Brain microvascular endothelial cell (primary cell): ENCODE results near the gene POLR3K.
"Not testable (repeated sequence)": the region's sequence is repeated elsewhere in the genome, so short reads cannot be mapped to it uniquely, and the experiment has no call there.

Source experiments
- DNase-seq: peaks from one replicate; pipeline ENCODE4 v3.0.0-alpha.2; 2020
- H3K27ac ChIP-seq: fragments of 250-450 bp; sonication (Bioruptor Pico); 2 replicates; pipeline ENCODE4 v1.5.1; 2020; ENCODE audit warnings: mild to moderate bottlenecking, moderate library complexity
- H3K27me3 ChIP-seq: fragments of 250-450 bp; sonication (Bioruptor Pico); replicated peaks from 2 replicates; pipeline ENCODE4 v1.5.1; 2020; ENCODE audit warnings: mild to moderate bottlenecking
- H3K36me3 ChIP-seq: fragments of 250-450 bp; sonication (Bioruptor Pico); replicated peaks from 2 replicates; pipeline ENCODE4 v1.5.1; 2020; ENCODE audit warnings: mild to moderate bottlenecking
- H3K4me3 ChIP-seq: 2 replicates; pipeline ENCODE4 v1.5.1; 2011; ENCODE audit warnings: low read depth, mild to moderate bottlenecking, control low read depth, low read length, moderate library complexity
- CTCF ChIP-seq: IDR thresholded peaks from 2 replicates; pipeline ENCODE4 v1.5.1; 2011; ENCODE audit warnings: low read depth, mild to moderate bottlenecking, moderate library complexity, low read length, control low read depth, inconsistent platforms; ENCODE audit errors: missing control alignments
- in situ Hi-C: cut with HindIII; loops from 2 replicates; pipeline ENCODE4 v1.10.0; 2017; ENCODE audit warnings: low sequenced_read_pairs, low pct_ligation_motif_present

Gene POLR3K

DNA sequence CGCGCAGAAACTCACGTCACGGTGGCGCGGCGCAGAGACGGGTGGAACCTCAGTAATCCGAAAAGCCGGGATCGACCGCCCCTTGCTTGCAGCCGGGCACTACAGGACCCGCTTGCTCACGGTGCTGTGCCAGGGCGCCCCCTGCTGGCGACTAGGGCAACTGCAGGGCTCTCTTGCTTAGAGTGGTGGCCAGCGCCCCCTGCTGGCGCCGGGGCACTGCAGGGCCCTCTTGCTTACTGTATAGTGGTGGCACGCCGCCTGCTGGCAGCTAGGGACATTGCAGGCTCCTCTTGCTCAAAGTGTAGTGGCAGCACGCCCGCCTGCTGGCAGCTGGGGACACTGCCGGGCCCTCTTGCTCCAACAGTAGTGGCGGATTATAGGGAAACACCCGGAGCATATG, 42.6 kb downstream of the POLR3K start:
- DNase-seq: peak; percentile 98
- H3K4me3 ChIP-seq, H3K27me3 ChIP-seq, in situ Hi-C loops, H3K27ac ChIP-seq, H3K36me3 ChIP-seq: not testable (repeated sequence)
- peak; percentile 52 for TF ChIP-seq CTCF

DNA sequence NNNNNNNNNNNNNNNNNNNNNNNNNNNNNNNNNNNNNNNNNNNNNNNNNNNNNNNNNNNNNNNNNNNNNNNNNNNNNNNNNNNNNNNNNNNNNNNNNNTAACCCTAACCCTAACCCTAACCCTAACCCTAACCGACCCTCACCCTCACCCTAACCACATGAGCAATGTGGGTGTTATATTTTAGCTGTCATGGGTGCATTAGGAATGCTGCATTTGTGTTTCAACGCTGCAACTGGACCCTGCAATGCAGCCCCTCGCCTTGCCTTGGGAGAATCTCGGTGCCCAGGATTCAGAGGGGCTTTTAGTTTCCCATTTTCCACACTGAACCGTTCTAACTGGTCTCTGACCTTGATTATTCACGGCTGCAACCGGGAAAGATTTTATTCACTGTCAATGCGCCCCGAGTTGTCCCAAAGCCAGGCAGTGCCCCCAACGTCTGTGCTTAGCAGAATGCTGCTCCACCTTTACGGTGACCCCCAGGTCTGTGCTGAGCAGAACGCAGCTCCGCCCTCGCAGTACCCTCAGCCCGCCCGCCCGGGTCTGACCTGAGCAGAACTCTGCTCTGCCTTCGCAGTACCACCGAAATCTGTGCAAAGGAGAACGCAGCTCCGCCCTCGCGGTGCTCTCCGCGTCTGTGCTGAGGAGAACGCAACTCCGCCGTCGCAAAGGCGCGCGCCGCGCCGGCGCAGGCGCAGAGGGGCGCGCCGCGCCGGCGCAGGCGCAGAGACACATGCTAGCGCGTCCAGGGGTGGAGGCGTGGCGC, 43.3 kb downstream of the POLR3K start:
- H3K27me3 ChIP-seq: no peaks in the 10 kb centered on the region
- no peak for TF ChIP-seq CTCF

More for the DNA sequence above, 43.3 kb downstream of the POLR3K start:
- Histone ChIP-seq H3K36me3 (no peaks in the 10 kb centered on the region), H3K27ac (no peak overlapping the region), H3K4me3 (peak overlapping the region; percentile 45)
- no peak for DNase-seq
- in situ Hi-C loops: no loop called here
